Panc1 (cell line): ENCODE data around the gene RLBP1.

Experiments
- CTCF ChIP-seq: fragments of 450-650 bp; IDR thresholded peaks from 2 replicates; pipeline ENCODE4 v1.5.1; 2017; ENCODE audit warnings: mild to moderate bottlenecking
- POLR2AphosphoS5 ChIP-seq: IDR thresholded peaks from 2 replicates; pipeline ENCODE4 v1.6.1; 2012; ENCODE audit warnings: mild to moderate bottlenecking, low read depth, low read length, moderate library complexity
- REST ChIP-seq, 2 experiments: IDR thresholded peaks; 2 replicates each; pipeline ENCODE4 v1.6.1; 2011 to 2012; ENCODE audit warnings: low read depth in 2 of 2, control low read depth in 1 of 2, low read length in 1 of 2, mild to moderate bottlenecking in 1 of 2, moderate library complexity in 1 of 2; ENCODE audit not compliant: insufficient read depth in 1 of 2
- SIN3A ChIP-seq: IDR thresholded peaks from 2 replicates; pipeline ENCODE4 v1.6.1; 2012; ENCODE audit warnings: low read depth, mild to moderate bottlenecking, low read length, moderate library complexity, borderline replicate concordance; ENCODE audit not compliant: insufficient read depth
- TCF7L2 ChIP-seq: IDR thresholded peaks from 2 replicates; pipeline ENCODE4 v1.6.1; 2011; ENCODE audit warnings: mild to moderate bottlenecking, low read depth, low read length, inconsistent platforms

- TF ChIP-seq CTCF (no peak), REST (IDR thresholded peaks at IDR 0.05; ENCODE audit: insufficient read depth in 1 of 2, low read depth in 2 of 2, low read length in 1 of 2) (no peak), POLR2AphosphoS5 (no peak), TCF7L2 (no peak), SIN3A (no peak)
Measured at GRCh38 chr15:89198196-89198595, 23.2 kb downstream of the RLBP1 start.
